T-helper 22 cell (primary cell): Measurements from ENCODE around the gene PARD3.
"Not testable (repeated sequence)": the region's sequence is repeated elsewhere in the genome, so short reads cannot be mapped to it uniquely, and the experiment has no call there.

ENCODE experiments used
- DNase-seq: peaks from one replicate; pipeline ENCODE4 v3.0.0-alpha.2; 2020; ENCODE audit warnings: low read depth

The PARD3 gene

GRCh38 chr10:34382626-34383025, 432.5 kb downstream of the PARD3 start:
- DNase-seq = no peak

DNA sequence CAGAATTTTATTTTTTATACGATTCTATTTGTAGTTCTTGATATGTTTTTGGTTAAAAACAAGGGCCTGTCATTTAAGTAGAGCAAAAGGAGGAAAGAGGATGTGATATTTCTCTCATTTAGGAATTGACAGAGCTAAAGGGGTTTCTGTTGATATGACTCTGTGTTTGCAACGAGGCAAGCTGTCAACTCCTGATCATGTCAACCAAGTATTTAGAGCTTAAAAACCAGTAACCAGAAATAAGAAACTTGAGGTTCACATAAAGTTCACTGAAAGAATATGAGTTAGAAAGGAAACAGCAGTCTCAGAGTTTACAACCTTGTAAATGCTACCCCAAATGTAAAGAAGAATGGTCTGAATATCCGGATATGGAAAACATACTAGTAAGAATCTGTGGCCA, 434.2 kb downstream of the PARD3 start:
- DNase-seq = no peak

DNA sequence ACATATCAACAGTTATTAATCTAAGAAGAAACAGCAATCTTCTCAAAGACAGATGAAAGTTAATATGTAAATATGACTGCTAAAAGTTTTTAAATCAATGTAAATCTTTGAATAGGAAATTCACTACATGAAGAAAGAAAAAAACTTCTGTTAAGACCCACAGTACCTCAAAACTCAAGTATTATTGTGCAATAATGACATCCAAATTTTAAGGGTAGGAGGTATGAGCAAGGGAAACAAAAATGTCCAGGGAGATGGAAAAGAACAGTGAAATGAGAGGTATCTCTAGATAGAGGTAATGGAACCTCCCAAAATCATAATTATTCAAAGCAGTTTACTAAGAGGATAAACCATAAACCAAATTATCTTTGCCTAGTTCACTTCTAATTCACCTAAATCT, 436.8 kb downstream of the PARD3 start:
- no peak for DNase-seq

DNA sequence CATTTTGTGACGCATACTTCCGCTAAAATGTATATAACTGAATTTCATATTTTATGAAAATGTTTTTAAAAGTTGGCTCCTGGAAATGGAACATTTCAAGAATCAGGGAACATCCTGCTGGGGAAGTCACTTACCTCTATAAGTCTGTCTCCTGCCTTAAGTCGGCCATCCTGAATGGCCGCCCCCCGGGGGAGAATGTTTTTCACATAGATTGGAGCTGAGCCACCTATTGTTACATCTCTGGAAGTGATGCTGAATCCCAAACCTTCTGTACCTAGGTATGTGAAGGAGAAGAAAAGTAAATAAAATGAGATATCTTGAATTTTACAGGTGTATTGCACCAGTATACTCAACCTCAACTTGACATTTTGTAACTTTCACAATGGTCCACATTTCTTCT, 437.3 kb downstream of the PARD3 start:
- no peak for DNase-seq

- DNase-seq = no peak
Measured at GRCh38 chr10:34374356-34375045, 440.6 kb downstream of the PARD3 start.

- DNase-seq = no peak
Measured at GRCh38 chr10:34373211-34373610, 441.9 kb downstream of the PARD3 start.

- DNase-seq = no peak
Measured at GRCh38 chr10:34372509-34372908, 442.6 kb downstream of the PARD3 start.

GRCh38 chr10:34370126-34370525, 445.0 kb downstream of the PARD3 start:
- DNase-seq = no peak

GRCh38 chr10:34369120-34369519, 446.0 kb downstream of the PARD3 start:
- DNase-seq = no peak

GRCh38 chr10:34364253-34365037, 450.7 kb downstream of the PARD3 start:
- DNase-seq = no peak

DNA sequence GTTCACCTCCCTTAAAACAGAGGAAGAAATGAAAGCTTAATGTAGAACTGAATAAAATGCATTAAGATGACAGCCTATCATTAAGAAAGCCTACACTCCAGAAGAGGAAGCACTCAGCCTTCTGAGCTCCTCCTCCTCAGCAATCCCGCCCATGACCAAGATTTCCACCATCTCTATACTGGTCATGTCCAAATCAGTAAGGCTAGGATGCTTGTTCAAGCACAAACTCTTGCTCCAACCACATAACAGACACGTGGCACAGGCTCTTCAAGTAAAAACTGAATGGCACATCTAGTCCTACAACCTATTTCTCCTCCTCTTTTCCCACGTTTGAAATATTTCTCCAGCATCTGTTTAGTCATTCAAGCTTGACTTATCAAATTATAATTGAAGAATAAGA, 454.1 kb downstream of the PARD3 start:
- DNase-seq = no peak

- no peak for DNase-seq
Measured at GRCh38 chr10:34359435-34359813, 455.7 kb downstream of the PARD3 start.

- DNase-seq = no peak
Measured at GRCh38 chr10:34358729-34359434, 456.2 kb downstream of the PARD3 start.

GRCh38 chr10:34356463-34356862, 458.6 kb downstream of the PARD3 start:
- DNase-seq = no peak

DNA sequence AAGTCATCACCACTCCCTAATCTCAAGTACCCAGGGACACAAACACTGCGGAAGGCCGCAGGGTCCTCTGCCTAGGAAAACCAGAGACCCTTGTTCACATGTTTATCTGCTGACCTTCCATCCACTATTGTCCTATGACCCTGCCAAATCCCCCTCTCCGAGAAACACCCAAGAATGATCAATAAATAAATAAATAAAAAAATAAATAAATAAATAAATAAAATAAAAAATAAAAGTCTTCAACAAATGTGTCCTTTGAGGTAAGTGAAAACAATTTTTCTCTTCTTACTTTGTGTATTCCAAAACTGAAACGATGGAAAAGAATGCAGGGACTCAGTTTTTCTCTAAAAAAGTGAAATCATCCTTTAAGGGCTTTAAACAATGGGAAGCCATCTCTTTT, 461.6 kb downstream of the PARD3 start:
- not testable (repeated sequence) for DNase-seq

DNA sequence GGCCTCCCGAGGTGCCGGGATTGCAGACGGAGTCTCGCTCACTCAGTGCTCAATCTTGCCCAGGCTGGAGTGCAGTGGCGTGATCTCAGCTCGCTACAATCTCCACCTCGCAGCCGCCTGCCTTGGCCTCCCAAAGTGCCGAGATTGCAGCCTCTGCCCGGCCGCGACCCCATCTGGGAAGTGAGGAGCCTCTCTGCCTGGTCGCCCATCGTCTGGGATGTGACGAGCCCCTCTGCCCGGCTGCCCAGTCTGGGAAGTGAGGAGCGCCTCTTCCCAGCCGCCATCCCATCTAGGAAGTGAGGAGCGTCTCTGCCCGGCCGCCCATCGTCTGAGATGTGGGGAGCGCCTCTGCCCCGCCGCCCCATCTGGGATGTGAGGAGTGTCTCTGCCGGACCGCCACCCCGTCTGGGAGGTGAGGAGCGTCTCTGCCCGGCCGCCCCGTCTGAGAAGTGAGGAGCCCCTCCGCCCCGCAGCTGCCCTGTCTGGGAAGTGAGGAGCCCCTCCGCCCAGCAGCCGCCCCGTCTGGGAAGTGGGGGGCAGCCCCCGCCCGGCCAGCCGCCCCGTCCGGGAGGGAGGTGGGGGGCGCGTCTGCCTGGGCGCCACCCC, 462.4 kb downstream of the PARD3 start:
- not testable (repeated sequence) for DNase-seq

DNA sequence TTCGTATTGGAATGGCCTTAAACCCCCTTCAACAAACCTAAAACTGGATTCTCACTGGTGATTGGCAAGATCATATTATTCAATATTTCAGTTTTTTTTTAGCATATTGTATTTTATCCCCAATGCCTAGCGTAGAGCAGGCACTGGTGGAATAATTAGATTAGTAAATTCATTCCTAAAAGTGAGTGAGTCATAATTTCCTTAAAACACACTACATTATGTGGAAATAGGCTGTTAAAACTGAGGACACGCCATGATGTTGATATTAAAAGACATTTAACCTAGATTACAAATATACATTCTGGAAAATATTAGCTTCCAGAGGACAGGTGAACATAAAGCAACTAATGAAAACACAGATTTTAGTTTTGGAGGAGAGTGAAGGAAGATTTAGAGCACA, 463.9 kb downstream of the PARD3 start:
- no peak for DNase-seq

- no peak for DNase-seq
Measured at GRCh38 chr10:34348917-34349485, 466.1 kb downstream of the PARD3 start.

GRCh38 chr10:34348021-34348420, 467.1 kb downstream of the PARD3 start:
- DNase-seq = no peak

GRCh38 chr10:34347131-34347530, 468.0 kb downstream of the PARD3 start:
- DNase-seq = no peak

- DNase-seq = no peak
Measured at GRCh38 chr10:34346516-34347100, 468.5 kb downstream of the PARD3 start.

DNA sequence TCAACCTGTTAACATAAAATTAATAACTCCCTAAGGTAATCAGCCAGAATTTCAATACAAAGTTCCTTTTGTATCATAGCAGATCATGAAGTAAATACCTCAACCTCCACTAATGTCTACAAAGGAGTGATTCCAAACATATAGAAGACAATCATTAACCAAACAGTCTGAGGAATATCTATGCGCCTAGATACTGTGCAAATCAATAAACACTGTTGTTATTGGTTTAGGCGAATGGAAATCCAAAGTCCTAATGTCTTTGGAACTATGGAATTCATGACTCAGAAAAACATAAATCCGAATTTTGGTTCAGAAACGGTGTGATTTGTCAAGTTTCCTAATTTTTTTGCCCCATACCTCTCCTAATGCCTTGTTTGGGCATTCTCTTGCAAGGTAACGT, 469.7 kb downstream of the PARD3 start:
- no peak for DNase-seq
